ENCODE results near the gene KCTD2.

The KCTD2 gene

DNA sequence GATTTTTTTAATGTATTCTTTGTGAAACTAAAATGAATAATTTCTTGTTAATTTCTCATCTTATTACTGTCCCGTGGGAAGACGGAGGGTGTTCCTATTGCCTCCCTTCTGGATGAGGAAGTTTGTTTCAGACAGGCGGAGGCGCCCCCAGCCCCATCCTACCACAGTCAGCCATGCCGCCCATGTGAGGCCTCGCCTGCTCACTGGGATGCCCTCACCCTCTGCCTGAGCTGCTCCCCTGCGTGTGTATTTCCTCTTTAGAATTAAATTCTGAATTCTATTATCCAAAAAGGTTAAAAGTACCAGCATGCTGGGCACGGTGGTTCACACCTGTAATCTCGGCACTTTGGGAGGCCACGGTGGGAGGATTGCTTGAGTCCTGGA lies 14.0 kb downstream of the KCTD2 start:
- no peaks in the 10 kb centered on the region for H3K79me2 ChIP-seq (ENCODE audit: insufficient read depth, low read length)
- no peak overlapping the region for H3K4me3 ChIP-seq (ENCODE audit: insufficient read depth, low read length, poor library complexity, severe bottlenecking)
- no peak overlapping the region for H3K4me2 ChIP-seq (ENCODE audit: low read depth, low read length, poor library complexity, severe bottlenecking)
- no peaks in the 10 kb centered on the region for H3K9me3 ChIP-seq (ENCODE audit: insufficient read depth, low read length)
- no peaks in the 10 kb centered on the region for H3K9me2 ChIP-seq (replicated peaks; ENCODE audit: insufficient read depth, low read length)
- H4K20me1 ChIP-seq (ENCODE audit: low read depth, low read length): no peaks in the 10 kb centered on the region
- H3F3A ChIP-seq (ENCODE audit: insufficient read depth): no peaks in the 10 kb centered on the region
- H3K9ac ChIP-seq (ENCODE audit: low read length): no peak overlapping the region
- no peak overlapping the region for H3K27ac ChIP-seq (ENCODE audit: low read depth, low read length)
- H3K36me3 ChIP-seq (ENCODE audit: low read length): 0 out of 2 replicates have a peak, but pooled peaks cover 2% of the 10 kb centered on the region
- no peaks in the 10 kb centered on the region for H3K27me3 ChIP-seq (ENCODE audit: low read length)
- TF ChIP-seq CTCF (IDR thresholded peaks at IDR 0.05; ENCODE audit: insufficient read depth, low read length, poor library complexity, severe bottlenecking) (no peak), EZH2phosphoT487 (conservative IDR thresholded peaks at IDR 0.05; ENCODE audit: low read length) (no peak)
- no peak overlapping the region for H2AFZ ChIP-seq (ENCODE audit: low read depth, low read length, severe bottlenecking)

GRCh38 chr17:75061618-75062017 lies 14.6 kb downstream of the KCTD2 start:
- no peak overlapping the region for H3K27ac ChIP-seq (ENCODE audit: low read depth, low read length)
- H4K20me1 ChIP-seq (ENCODE audit: low read depth, low read length): no peaks in the 10 kb centered on the region
- no peak overlapping the region for H3K4me2 ChIP-seq (ENCODE audit: low read depth, low read length, poor library complexity, severe bottlenecking)
- H3K27me3 ChIP-seq (ENCODE audit: low read length): no peaks in the 10 kb centered on the region
- H3F3A ChIP-seq (ENCODE audit: insufficient read depth): no peaks in the 10 kb centered on the region
- 0 out of 2 replicates have a peak, but pooled peaks cover 2% of the 10 kb centered on the region for H3K36me3 ChIP-seq (ENCODE audit: low read length)
- no peaks in the 10 kb centered on the region for H3K9me2 ChIP-seq (replicated peaks; ENCODE audit: insufficient read depth, low read length)
- H3K9me3 ChIP-seq (ENCODE audit: insufficient read depth, low read length): no peaks in the 10 kb centered on the region
- H2AFZ ChIP-seq (ENCODE audit: low read depth, low read length, severe bottlenecking): no peak overlapping the region
- no peak for TF ChIP-seq EZH2phosphoT487 (conservative IDR thresholded peaks at IDR 0.05; ENCODE audit: low read length)
- TF ChIP-seq CTCF (IDR thresholded peaks at IDR 0.05; ENCODE audit: insufficient read depth, low read length, poor library complexity, severe bottlenecking): no peak
- no peaks in the 10 kb centered on the region for H3K79me2 ChIP-seq (ENCODE audit: insufficient read depth, low read length)
- H3K4me3 ChIP-seq (ENCODE audit: insufficient read depth, low read length, poor library complexity, severe bottlenecking): no peak overlapping the region
- no peak overlapping the region for H3K9ac ChIP-seq (ENCODE audit: low read length)

- TF ChIP-seq EZH2phosphoT487 (conservative IDR thresholded peaks at IDR 0.05; ENCODE audit: low read length) (no peak), CTCF (IDR thresholded peaks at IDR 0.05; ENCODE audit: insufficient read depth, low read length, poor library complexity, severe bottlenecking) (no peak)
- Histone ChIP-seq H3K36me3 (ENCODE audit: low read length) (0 out of 2 replicates have a peak, but pooled peaks cover 2% of the 10 kb centered on the region), H3K9me2 (replicated peaks; ENCODE audit: insufficient read depth, low read length) (no peaks in the 10 kb centered on the region), H3K27me3 (ENCODE audit: low read length) (no peaks in the 10 kb centered on the region), H3K9ac (ENCODE audit: low read length) (no peak overlapping the region), H3K79me2 (ENCODE audit: insufficient read depth, low read length) (no peaks in the 10 kb centered on the region), H3K27ac (ENCODE audit: low read depth, low read length) (no peak overlapping the region), H3K4me3 (ENCODE audit: insufficient read depth, low read length, poor library complexity, severe bottlenecking) (no peak overlapping the region), H2AFZ (ENCODE audit: low read depth, low read length, severe bottlenecking) (no peak overlapping the region), H3F3A (ENCODE audit: insufficient read depth) (no peaks in the 10 kb centered on the region), H3K4me2 (ENCODE audit: low read depth, low read length, poor library complexity, severe bottlenecking) (no peak overlapping the region), H3K9me3 (ENCODE audit: insufficient read depth, low read length) (no peaks in the 10 kb centered on the region), H4K20me1 (ENCODE audit: low read depth, low read length) (no peaks in the 10 kb centered on the region)
Observed at GRCh38 chr17:75063201-75063600, 16.2 kb downstream of the KCTD2 start.
